Natural killer cell (primary cell): Measurements from ENCODE around the gene RSBN1. TPM values are rescaled to one million over a fixed set of nuclear protein-coding genes. Genes with fewer than 3 reads are reported as not detected.

Experiments used
- ATAC-seq, 3 donors: fragments of 150-1000 bp in 2 of 3; fragments of 200-7000 bp in 1 of 3; cut with Tn5 transposase; 1 replicate in 1 of 3; 2 replicates in 2 of 3; pipeline ENCODE4 v1.10.0; 2021; ENCODE audit warnings: mild to moderate bottlenecking in 2 of 3, moderate library complexity in 2 of 3
- DNase-seq, 2 donors: peaks; one replicate each; pipeline versions ENCODE4 v3.0.0 to v3.0.0-alpha.2; 2013 to 2021; ENCODE audit warnings: mixed read lengths in 1 of 2
- H3K27ac ChIP-seq: one replicate; pipeline ENCODE4 v1.5.1; 2013; ENCODE audit warnings: mild to moderate bottlenecking, low read length
- H3K27me3 ChIP-seq: one replicate; pipeline ENCODE4 v1.6.1; 2013; ENCODE audit warnings: low read length; ENCODE audit not compliant: control insufficient read depth, insufficient read depth
- H3K36me3 ChIP-seq: one replicate; pipeline ENCODE4 v1.6.1; 2013; ENCODE audit warnings: low read length; ENCODE audit not compliant: control insufficient read depth, insufficient read depth
- H3K4me1 ChIP-seq: one replicate; pipeline ENCODE4 v1.6.1; 2013; ENCODE audit warnings: low read length; ENCODE audit not compliant: control insufficient read depth, insufficient read depth
- H3K4me3 ChIP-seq: one replicate; pipeline ENCODE4 v1.5.1; 2013; ENCODE audit warnings: low read length
- H3K9me3 ChIP-seq: one replicate; pipeline ENCODE4 v1.6.1; 2013; ENCODE audit warnings: low read length; ENCODE audit not compliant: control insufficient read depth, insufficient read depth
- H3K27ac Mint-ChIP-seq, 2 donors: one replicate each; pipeline ENCODE4 v1.8.0; 2022; ENCODE audit warnings: mild to moderate bottlenecking in 2 of 2, mixed read lengths in 2 of 2, moderate library complexity in 1 of 2
- H3K27me3 Mint-ChIP-seq, 2 donors: one replicate each; pipeline ENCODE4 v1.8.0; 2022; ENCODE audit warnings: low read depth in 2 of 2, mixed read lengths in 2 of 2
- H3K36me3 Mint-ChIP-seq: one replicate; pipeline ENCODE4 v1.8.0; 2022; ENCODE audit warnings: mixed read lengths
- H3K4me1 Mint-ChIP-seq, 2 donors: one replicate each; pipeline ENCODE4 v1.8.0; 2022; ENCODE audit warnings: mixed read lengths in 2 of 2
- H3K4me3 Mint-ChIP-seq: one replicate; pipeline ENCODE4 v1.8.0; 2022; ENCODE audit warnings: mild to moderate bottlenecking, moderate library complexity, mixed read lengths
- H3K9me3 Mint-ChIP-seq, 2 donors: one replicate each; pipeline ENCODE4 v1.8.0; 2022; ENCODE audit warnings: mixed read lengths in 2 of 2
- CTCF ChIP-seq: fragments of 200-600 bp; IDR thresholded peaks from one replicate; pipeline ENCODE4 v1.8.0; 2022; ENCODE audit warnings: antibody characterized with exemption
- WGBS: methylation state at CpG from one replicate; pipeline ENCODE4 v1.1.7; 2013; ENCODE audit warnings: missing lambda C conversion rate; ENCODE audit not compliant: insufficient coverage; 5-methylcytosine and 5-hydroxymethylcytosine counted together
- intact Hi-C: fragments of 100-400 bp; cut with micrococcal nuclease; formaldehyde crosslinking; loops from one replicate; pipeline ENCODE4 v1.14.2; 2022
- total RNA-seq, 4 donors: library from RNA; stranded (reverse); fragments of 120-200 nt in 1 of 4; gene quantifications; one replicate each; pipeline versions ENCODE4 v1.2.3 to v1.2.4, GENCODE V29; 2013 to 2022

Gene RSBN1
- total RNA-seq, 3 donors from 2014 or later (not counting 1 experiment from before 2014, with no cell fraction given) = 30.1 to 37.9 (median 36.5) TPM

- H3K27ac Mint-ChIP-seq = no peak overlapping the region
- H3K27me3 Mint-ChIP-seq = no peaks in the 10 kb centered on the region
- Histone ChIP-seq H3K27me3 (no peaks in the 10 kb centered on the region), H3K4me1 (peaks cover 18% of the 10 kb centered on the region), H3K4me3 (no peak overlapping the region), H3K27ac (peak overlapping the region; percentile 23), H3K36me3 (peaks cover 19% of the 10 kb centered on the region), H3K9me3 (no peaks in the 10 kb centered on the region)
- WGBS = 94% methylated on average over 6 of the region's 6 CpGs
- no peaks in the 10 kb centered on the region for H3K9me3 Mint-ChIP-seq
- no peak overlapping the region for H3K4me3 Mint-ChIP-seq
- intact Hi-C loops = no loop called here
- no peak for TF ChIP-seq CTCF
- no peak for ATAC-seq
- H3K36me3 Mint-ChIP-seq = no peaks in the 10 kb centered on the region
- DNase-seq = no peak
- peaks cover 12 to 25% of the 10 kb centered on the region in 2 donors for H3K4me1 Mint-ChIP-seq
These were observed 32.7 kb downstream of the RSBN1 start for GRCh38 chr1:113779542-113779941.

GRCh38 chr1:113777561-113777960, 34.7 kb downstream of the RSBN1 start:
- no peaks in the 10 kb centered on the region for H3K9me3 Mint-ChIP-seq
- Histone ChIP-seq H3K27me3 (no peaks in the 10 kb centered on the region), H3K36me3 (peaks cover 19% of the 10 kb centered on the region), H3K27ac (no peak overlapping the region), H3K9me3 (no peaks in the 10 kb centered on the region), H3K4me1 (peaks cover 9% of the 10 kb centered on the region), H3K4me3 (no peak overlapping the region)
- no peaks in the 10 kb centered on the region for H3K36me3 Mint-ChIP-seq
- H3K4me3 Mint-ChIP-seq = no peak overlapping the region
- DNase-seq (no peak), ATAC-seq (no peak)
- H3K4me1 Mint-ChIP-seq = peaks cover 7 to 12% of the 10 kb centered on the region in 2 donors
- no peaks in the 10 kb centered on the region for H3K27me3 Mint-ChIP-seq
- 100% methylated on average over 2 of the region's 4 CpGs for WGBS
- no peak overlapping the region for H3K27ac Mint-ChIP-seq
- intact Hi-C loops = no loop called here
- TF ChIP-seq CTCF = no peak

GRCh38 chr1:113770031-113770430, 42.2 kb downstream of the RSBN1 start:
- TF ChIP-seq CTCF = no peak
- peaks cover 7% of the 10 kb centered on the region for H3K36me3 Mint-ChIP-seq
- DNase-seq = no peak
- Histone ChIP-seq H3K4me1 (no peaks in the 10 kb centered on the region), H3K27me3 (no peaks in the 10 kb centered on the region), H3K9me3 (no peaks in the 10 kb centered on the region), H3K4me3 (no peak overlapping the region), H3K27ac (no peak overlapping the region), H3K36me3 (peaks cover 33% of the 10 kb centered on the region)
- H3K27me3 Mint-ChIP-seq = no peaks in the 10 kb centered on the region
- H3K4me3 Mint-ChIP-seq = no peak overlapping the region
- WGBS = 93% methylated on average over 1 of the region's 1 CpG
- intact Hi-C loops = loop anchor here (5.0 kb wide), 1 partner anchor 48 kb away; no protein-coding TSS in a partner anchor
- H3K4me1 Mint-ChIP-seq = peaks cover 20 to 25% of the 10 kb centered on the region in 2 donors
- no peak for ATAC-seq
- H3K27ac Mint-ChIP-seq = no peak overlapping the region
- no peaks in the 10 kb centered on the region for H3K9me3 Mint-ChIP-seq

GRCh38 chr1:113769601-113769970, 42.7 kb downstream of the RSBN1 start:
- peaks cover 7% of the 10 kb centered on the region for H3K36me3 Mint-ChIP-seq
- no peak for TF ChIP-seq CTCF
- Histone ChIP-seq H3K9me3 (no peaks in the 10 kb centered on the region), H3K36me3 (peaks cover 38% of the 10 kb centered on the region), H3K27ac (no peak overlapping the region), H3K4me1 (no peaks in the 10 kb centered on the region), H3K4me3 (no peak overlapping the region), H3K27me3 (no peaks in the 10 kb centered on the region)
- H3K9me3 Mint-ChIP-seq = no peaks in the 10 kb centered on the region
- no peaks in the 10 kb centered on the region for H3K27me3 Mint-ChIP-seq
- peak overlapping the region; percentile 16 to 63 for H3K27ac Mint-ChIP-seq
- ATAC-seq (no peak), DNase-seq (no peak)
- H3K4me3 Mint-ChIP-seq = no peak overlapping the region
- intact Hi-C loops = loop anchor here (10.0 kb wide), 1 partner anchor 695 kb away; the partner anchor contains the start of gene LRIG2
- H3K4me1 Mint-ChIP-seq = peaks cover 20 to 25% of the 10 kb centered on the region in 2 donors
